Parathyroid adenoma (tissue), 2 donors: ENCODE data around the gene TMEM108.

ENCODE experiments used
- H2AFZ ChIP-seq: fragments of 300-600 bp; sonication (generic); one replicate; pipeline ENCODE4 v1.7.0; 2017; ENCODE audit warnings: antibody characterized with exemption, mild to moderate bottlenecking
- H3K27ac ChIP-seq: fragments of 300-600 bp; sonication (generic); one replicate; pipeline ENCODE4 v1.7.0; 2017
- H3K27me3 ChIP-seq: fragments of 300-600 bp; sonication (generic); one replicate; pipeline ENCODE4 v1.7.0; 2017; ENCODE audit warnings: low read length; ENCODE audit not compliant: control insufficient read depth, insufficient read depth
- H3K36me3 ChIP-seq: fragments of 300-600 bp; sonication (generic); one replicate; pipeline ENCODE4 v1.7.0; 2017; ENCODE audit warnings: low read length; ENCODE audit not compliant: control insufficient read depth, insufficient read depth
- H3K4me1 ChIP-seq: fragments of 300-600 bp; sonication (generic); one replicate; pipeline ENCODE4 v1.7.0; 2017; ENCODE audit warnings: control low read depth
- H3K4me2 ChIP-seq: fragments of 300-600 bp; sonication (generic); one replicate; pipeline ENCODE4 v1.7.0; 2017; ENCODE audit warnings: low read length
- H3K4me3 ChIP-seq: fragments of 300-600 bp; sonication (generic); one replicate; pipeline ENCODE4 v1.7.0; 2017; ENCODE audit warnings: low read depth, low read length
- H3K79me2 ChIP-seq: fragments of 300-600 bp; sonication (generic); one replicate; pipeline ENCODE4 v1.7.0; 2017; ENCODE audit warnings: control low read depth
- H3K9ac ChIP-seq: fragments of 300-600 bp; sonication (generic); one replicate; pipeline ENCODE4 v1.7.0; 2017; ENCODE audit warnings: mild to moderate bottlenecking
- H3K9me3 ChIP-seq: fragments of 300-600 bp; sonication (generic); one replicate; pipeline ENCODE4 v1.7.0; 2017; ENCODE audit warnings: low read length; ENCODE audit not compliant: control insufficient read depth
- TF ChIP-seq, protein P1 (sequence below): fragments of 300-600 bp; sonication (generic); IDR thresholded peaks from one replicate; pipeline ENCODE4 v1.7.0; 2017; ENCODE audit warnings: antibody characterized with exemption, mild to moderate bottlenecking
- donor health status: primary hyperparathyroidism.

Gene TMEM108

DNA sequence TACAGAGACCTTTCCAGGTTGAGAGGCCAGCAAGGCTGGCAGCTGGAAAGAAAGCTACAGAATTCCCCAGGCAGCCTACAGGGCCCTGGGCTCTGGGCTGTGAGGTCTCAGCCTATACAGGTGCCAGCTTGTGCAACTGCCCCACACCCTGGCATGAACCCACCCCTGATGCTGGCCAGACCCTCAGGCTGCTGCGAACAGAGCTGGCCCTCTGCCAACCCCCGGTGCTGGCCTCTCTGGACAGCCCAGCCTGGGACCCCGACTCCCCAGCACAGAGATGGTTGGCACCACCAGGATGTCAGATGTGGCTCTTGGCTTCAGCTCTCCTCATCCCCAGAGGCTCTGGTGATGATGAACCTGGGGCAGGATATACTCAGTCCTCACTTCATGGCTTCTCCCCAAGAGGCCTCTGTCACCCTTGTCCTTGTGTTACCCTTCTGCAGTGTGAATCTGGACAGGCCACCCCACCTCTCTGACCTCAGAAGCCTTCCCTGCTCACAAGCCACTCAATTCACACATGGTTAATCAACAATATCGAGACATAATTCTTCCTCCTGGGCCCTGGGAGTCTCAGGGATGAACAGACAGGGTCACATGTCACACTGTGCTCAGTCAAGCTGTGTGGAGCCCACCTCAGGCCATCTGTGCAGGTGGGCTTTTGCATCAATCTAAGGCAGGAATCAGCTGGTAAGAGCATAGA, 350.7 kb downstream of the TMEM108 start:
- TF ChIP-seq, protein P1, sequence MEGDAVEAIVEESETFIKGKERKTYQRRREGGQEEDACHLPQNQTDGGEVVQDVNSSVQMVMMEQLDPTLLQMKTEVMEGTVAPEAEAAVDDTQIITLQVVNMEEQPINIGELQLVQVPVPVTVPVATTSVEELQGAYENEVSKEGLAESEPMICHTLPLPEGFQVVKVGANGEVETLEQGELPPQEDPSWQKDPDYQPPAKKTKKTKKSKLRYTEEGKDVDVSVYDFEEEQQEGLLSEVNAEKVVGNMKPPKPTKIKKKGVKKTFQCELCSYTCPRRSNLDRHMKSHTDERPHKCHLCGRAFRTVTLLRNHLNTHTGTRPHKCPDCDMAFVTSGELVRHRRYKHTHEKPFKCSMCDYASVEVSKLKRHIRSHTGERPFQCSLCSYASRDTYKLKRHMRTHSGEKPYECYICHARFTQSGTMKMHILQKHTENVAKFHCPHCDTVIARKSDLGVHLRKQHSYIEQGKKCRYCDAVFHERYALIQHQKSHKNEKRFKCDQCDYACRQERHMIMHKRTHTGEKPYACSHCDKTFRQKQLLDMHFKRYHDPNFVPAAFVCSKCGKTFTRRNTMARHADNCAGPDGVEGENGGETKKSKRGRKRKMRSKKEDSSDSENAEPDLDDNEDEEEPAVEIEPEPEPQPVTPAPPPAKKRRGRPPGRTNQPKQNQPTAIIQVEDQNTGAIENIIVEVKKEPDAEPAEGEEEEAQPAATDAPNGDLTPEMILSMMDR, result no peak
- Histone ChIP-seq H3K4me3 (no peak overlapping the region), H3K36me3 (no peaks in the 10 kb centered on the region), H3K4me1 (peaks cover 3% of the 10 kb centered on the region), H3K27me3 (no peaks in the 10 kb centered on the region), H3K9ac (no peak overlapping the region), H3K79me2 (no peaks in the 10 kb centered on the region), H3K27ac (no peak overlapping the region), H3K9me3 (no peaks in the 10 kb centered on the region), H3K4me2 (no peak overlapping the region), H2AFZ (no peak overlapping the region)

DNA sequence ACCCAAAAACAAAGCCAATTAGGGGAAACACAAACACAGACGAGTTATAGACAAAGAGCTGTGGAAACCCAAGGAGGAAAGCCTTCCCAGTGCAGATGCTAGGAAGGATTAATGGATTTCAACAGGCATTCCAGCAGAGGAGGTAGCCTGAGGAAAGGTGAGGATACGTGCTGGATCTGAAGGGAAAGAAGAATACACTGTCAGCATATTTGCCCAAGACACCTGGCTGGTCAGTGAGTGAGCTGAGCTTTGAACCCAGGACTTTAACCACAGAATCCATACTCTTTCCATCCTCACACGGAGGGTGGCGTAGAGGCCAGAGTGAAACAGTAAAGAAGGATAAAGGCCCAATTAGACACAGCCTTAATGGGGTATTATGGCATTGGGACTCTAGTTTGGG, 352.5 kb downstream of the TMEM108 start:
- no peak overlapping the region for H3K27ac ChIP-seq
- H3K36me3 ChIP-seq, result no peaks in the 10 kb centered on the region
- no peaks in the 10 kb centered on the region for H3K79me2 ChIP-seq
- no peaks in the 10 kb centered on the region for H3K9me3 ChIP-seq
- TF ChIP-seq, protein P1, result no peak
- H2AFZ ChIP-seq, result no peak overlapping the region
- no peaks in the 10 kb centered on the region for H3K27me3 ChIP-seq
- H3K4me1 ChIP-seq, result no peaks in the 10 kb centered on the region
- H3K4me3 ChIP-seq, result no peak overlapping the region
- H3K9ac ChIP-seq, result no peak overlapping the region
- no peak overlapping the region for H3K4me2 ChIP-seq

DNA sequence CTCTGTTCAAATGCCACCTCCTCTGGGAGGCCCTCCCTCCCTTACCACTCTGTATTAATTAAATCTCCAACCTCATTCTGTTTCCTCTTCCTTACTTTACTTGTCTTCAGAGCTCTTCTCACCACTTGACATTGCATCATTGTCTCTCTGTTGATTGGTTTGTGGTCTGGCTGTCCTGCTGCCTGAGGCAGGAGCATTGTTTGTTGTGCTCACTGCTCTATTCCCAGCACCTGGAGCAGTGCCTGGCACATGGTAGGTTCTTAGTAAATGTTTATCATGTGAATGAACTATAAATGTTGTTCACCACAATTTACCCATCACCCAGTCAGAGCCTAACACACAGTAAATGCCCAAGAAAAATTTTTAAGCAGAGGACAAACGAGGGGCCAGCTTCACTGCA, 355.0 kb downstream of the TMEM108 start:
- no peaks in the 10 kb centered on the region for H3K4me1 ChIP-seq
- no peak overlapping the region for H2AFZ ChIP-seq
- no peak overlapping the region for H3K9ac ChIP-seq
- H3K4me2 ChIP-seq, result no peak overlapping the region
- no peaks in the 10 kb centered on the region for H3K27me3 ChIP-seq
- no peaks in the 10 kb centered on the region for H3K9me3 ChIP-seq
- H3K27ac ChIP-seq, result no peak overlapping the region
- TF ChIP-seq, protein P1, result no peak
- no peaks in the 10 kb centered on the region for H3K79me2 ChIP-seq
- H3K4me3 ChIP-seq, result no peak overlapping the region
- no peaks in the 10 kb centered on the region for H3K36me3 ChIP-seq

DNA sequence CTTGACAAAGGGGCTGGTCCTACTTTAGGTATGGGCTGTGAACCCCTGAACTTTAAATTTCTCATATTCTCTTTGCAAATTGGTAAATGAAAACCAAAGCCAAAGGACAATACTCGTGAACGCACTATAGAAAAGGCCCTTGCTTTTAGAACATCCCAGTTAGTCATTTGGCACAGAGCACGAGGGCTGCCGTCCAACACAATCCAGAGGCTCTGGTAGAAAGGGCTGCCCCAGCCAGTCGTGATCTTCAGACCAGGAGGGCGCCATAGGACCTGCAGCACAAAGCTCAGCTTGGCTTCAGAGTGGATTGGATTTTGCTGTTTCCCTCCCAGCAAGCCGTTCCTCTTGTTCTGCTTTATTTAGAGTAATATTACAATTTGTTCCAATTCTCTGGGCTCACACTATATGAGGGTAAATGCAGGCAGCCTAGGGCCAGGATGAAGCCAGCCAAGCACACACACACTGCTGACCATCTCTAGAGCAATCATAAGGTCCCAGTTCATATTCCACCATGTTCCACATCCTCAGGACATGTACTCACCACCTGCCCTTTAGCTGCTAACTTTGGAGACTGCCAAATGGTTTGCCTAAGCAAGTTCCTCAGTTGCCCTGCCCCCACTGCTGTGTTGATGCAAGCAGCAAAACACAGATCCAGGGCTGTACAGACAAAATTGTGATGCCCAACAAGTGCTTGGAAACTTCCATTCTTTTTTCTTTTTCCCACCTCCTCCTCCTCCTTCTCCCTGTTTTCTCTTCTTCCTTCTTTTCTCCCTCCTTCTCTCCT, 355.7 kb downstream of the TMEM108 start:
- TF ChIP-seq, protein P1, result no peak
- H3K4me3 ChIP-seq, result no peak overlapping the region
- no peaks in the 10 kb centered on the region for H3K79me2 ChIP-seq
- H2AFZ ChIP-seq, result no peak overlapping the region
- no peak overlapping the region for H3K27ac ChIP-seq
- no peaks in the 10 kb centered on the region for H3K36me3 ChIP-seq
- H3K4me1 ChIP-seq, result no peaks in the 10 kb centered on the region
- H3K4me2 ChIP-seq, result no peak overlapping the region
- no peaks in the 10 kb centered on the region for H3K9me3 ChIP-seq
- H3K9ac ChIP-seq, result no peak overlapping the region
- H3K27me3 ChIP-seq, result no peaks in the 10 kb centered on the region
